Transverse colon (tissue), 3 donors: ENCODE data around the gene DPH1.

ENCODE experiments used
- POLR2A ChIP-seq: fragments of 450-650 bp; IDR thresholded peaks from one replicate; pipeline ENCODE4 v1.6.1; 2016; ENCODE audit warnings: antibody characterized with exemption, mild to moderate bottlenecking, moderate library complexity
- TF ChIP-seq, protein P1 (sequence below), 5 experiments: fragments of 200-600 bp in 3 of 5; fragments of 450-650 bp in 2 of 5; sonication (generic) in 3 of 5; IDR thresholded peaks; 1 replicate in 2 of 5; 2 replicates in 3 of 5; pipeline ENCODE4 v1.5.1; 2016 to 2017; ENCODE audit warnings: antibody characterized with exemption in 5 of 5, inconsistent platforms in 3 of 5, mild to moderate bottlenecking in 2 of 5, moderate library complexity in 1 of 5

DNA sequence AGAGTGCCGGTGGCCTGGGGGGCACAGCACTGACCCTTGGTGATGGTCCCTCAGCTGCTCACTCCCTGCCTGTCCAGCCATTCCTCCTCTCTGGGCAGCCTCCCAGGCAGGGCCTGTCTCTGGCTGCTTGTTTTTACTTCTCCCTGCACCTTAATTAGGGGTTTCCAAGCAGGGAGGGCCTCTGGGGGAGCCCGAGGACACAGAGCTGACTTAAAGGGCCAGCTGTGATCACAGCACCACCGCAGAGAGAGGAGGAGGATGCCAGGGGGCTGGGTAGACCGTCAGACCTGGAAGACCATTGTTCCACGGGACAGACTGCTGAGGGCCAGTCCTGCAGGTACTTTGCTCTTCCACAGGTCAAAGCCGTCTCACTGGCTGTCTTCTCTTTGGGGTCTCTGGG, 1.2 kb upstream of the DPH1 start:
- TF ChIP-seq, protein P1, sequence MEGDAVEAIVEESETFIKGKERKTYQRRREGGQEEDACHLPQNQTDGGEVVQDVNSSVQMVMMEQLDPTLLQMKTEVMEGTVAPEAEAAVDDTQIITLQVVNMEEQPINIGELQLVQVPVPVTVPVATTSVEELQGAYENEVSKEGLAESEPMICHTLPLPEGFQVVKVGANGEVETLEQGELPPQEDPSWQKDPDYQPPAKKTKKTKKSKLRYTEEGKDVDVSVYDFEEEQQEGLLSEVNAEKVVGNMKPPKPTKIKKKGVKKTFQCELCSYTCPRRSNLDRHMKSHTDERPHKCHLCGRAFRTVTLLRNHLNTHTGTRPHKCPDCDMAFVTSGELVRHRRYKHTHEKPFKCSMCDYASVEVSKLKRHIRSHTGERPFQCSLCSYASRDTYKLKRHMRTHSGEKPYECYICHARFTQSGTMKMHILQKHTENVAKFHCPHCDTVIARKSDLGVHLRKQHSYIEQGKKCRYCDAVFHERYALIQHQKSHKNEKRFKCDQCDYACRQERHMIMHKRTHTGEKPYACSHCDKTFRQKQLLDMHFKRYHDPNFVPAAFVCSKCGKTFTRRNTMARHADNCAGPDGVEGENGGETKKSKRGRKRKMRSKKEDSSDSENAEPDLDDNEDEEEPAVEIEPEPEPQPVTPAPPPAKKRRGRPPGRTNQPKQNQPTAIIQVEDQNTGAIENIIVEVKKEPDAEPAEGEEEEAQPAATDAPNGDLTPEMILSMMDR (IDR thresholded peaks at IDR 0.05), result no peak
- no peak for TF ChIP-seq POLR2A
